GM12892 (cell line): ENCODE measurements around the gene IL2RA.

Source experiments
- POLR2A ChIP-seq: IDR thresholded peaks from 2 replicates; pipeline ENCODE4 v1.6.1; 2011; ENCODE audit warnings: low read depth, low read length, control low read depth
- POLR2AphosphoS5 ChIP-seq: IDR thresholded peaks from 2 replicates; pipeline ENCODE4 v1.6.1; 2011; ENCODE audit warnings: low read depth, low read length, control low read depth

- TF ChIP-seq POLR2AphosphoS5 (no peak), POLR2A (no peak)
Measured at GRCh38 chr10:6058682-6059475, 3.3 kb downstream of the IL2RA start.
